Measurements from ENCODE around the gene EPSTI1. TPM values are rescaled to one million over a fixed set of nuclear protein-coding genes. Genes with fewer than 3 reads are reported as not detected.

Gene EPSTI1
- total RNA-seq, 1 donor from 2014 or later = 13.2 TPM

DNA sequence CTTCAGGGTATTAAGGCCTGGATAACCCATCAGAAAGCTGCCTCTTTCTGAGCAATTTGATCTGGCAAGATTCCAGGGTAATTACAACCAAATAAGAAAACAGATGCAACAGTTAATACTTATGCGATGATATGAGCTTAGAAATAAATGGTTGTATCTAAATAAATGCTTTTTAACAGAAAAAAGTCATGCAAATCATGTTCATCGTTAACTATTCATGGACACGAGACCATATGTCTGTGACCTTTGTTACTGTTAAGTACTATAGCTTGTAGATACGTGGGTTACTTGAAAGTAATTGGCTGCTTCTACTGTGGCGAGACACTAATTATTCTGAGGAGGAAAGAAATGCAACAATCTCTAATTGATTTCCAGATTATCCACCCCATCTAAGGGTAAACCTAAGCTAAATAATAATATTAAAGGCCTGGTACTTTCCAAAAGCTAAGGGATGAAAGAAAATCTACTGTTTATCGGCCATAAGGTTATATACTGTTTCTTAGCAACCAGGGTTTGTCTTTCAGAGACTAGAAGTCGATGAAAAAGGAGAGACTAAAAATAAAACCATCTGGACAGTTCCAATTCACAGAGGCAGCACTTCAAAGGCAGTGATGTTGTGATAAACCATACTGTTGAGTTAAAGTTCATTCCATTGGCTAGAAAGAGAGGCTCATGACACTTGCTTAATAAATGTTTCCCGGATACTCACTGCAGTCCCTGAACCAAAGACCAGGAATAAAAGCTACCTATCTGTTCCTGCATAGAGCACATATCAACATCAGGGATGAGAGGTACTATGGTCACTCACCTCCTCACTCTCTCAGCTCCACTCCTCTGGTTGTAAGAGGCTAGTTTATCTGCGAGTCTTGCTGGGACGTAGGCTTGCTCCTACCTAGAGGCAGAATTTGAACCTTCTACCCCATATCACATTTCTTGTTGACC lies 1.5 kb downstream of the EPSTI1 start:
- Mint-ChIP-seq H3K4me1 (ENCODE audit: unreplicated experiment) (peaks cover 42% of the 10 kb centered on the region), H3K4me3 (ENCODE audit: unreplicated experiment) (peak overlapping the region; percentile 85), H3K9me3 (ENCODE audit: unreplicated experiment) (no peaks in the 10 kb centered on the region), H3K27me3 (ENCODE audit: unreplicated experiment) (no peaks in the 10 kb centered on the region), H3K36me3 (ENCODE audit: unreplicated experiment) (peaks cover 4% of the 10 kb centered on the region), H3K27ac (ENCODE audit: unreplicated experiment) (peak overlapping the region; percentile 99)
- DNase-seq (ENCODE audit: extremely low spot score, unreplicated experiment) = no peak
- TF ChIP-seq, protein P1, sequence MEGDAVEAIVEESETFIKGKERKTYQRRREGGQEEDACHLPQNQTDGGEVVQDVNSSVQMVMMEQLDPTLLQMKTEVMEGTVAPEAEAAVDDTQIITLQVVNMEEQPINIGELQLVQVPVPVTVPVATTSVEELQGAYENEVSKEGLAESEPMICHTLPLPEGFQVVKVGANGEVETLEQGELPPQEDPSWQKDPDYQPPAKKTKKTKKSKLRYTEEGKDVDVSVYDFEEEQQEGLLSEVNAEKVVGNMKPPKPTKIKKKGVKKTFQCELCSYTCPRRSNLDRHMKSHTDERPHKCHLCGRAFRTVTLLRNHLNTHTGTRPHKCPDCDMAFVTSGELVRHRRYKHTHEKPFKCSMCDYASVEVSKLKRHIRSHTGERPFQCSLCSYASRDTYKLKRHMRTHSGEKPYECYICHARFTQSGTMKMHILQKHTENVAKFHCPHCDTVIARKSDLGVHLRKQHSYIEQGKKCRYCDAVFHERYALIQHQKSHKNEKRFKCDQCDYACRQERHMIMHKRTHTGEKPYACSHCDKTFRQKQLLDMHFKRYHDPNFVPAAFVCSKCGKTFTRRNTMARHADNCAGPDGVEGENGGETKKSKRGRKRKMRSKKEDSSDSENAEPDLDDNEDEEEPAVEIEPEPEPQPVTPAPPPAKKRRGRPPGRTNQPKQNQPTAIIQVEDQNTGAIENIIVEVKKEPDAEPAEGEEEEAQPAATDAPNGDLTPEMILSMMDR (IDR thresholded peaks at IDR 0.05) = no peak

DNA sequence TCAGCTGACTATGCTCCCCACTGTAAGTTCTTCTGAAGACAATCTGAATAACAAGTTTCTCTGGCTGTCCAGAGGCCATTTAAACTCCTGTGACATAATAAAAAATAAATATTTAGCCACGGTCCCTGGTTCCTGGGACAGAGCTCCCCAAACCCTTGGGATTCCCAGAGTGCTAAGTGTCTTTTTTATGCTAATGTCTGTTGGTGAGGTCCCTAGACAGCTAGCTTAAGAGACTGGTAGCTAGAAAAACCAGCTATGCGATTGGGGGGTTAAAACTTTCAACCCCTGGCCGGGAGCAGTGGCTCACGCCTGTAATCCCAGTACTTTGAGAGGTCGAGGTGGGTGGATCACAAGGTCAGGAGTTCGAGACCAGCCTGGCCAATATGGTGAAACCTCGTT lies 5.9 kb downstream of the EPSTI1 start:
- peaks cover 33% of the 10 kb centered on the region for H3K4me1 Mint-ChIP-seq (ENCODE audit: unreplicated experiment)
- no peak for DNase-seq (ENCODE audit: extremely low spot score, unreplicated experiment)
- no peak overlapping the region for H3K27ac Mint-ChIP-seq (ENCODE audit: unreplicated experiment)

GRCh38 chr13:42985312-42986175 lies 6.5 kb downstream of the EPSTI1 start:
- H3K36me3 Mint-ChIP-seq (ENCODE audit: unreplicated experiment) = peaks cover 4% of the 10 kb centered on the region
- no peaks in the 10 kb centered on the region for H3K9me3 Mint-ChIP-seq (ENCODE audit: unreplicated experiment)
- TF ChIP-seq, protein P1 (IDR thresholded peaks at IDR 0.05) = no peak
- H3K27ac Mint-ChIP-seq (ENCODE audit: unreplicated experiment) = no peak overlapping the region
- peaks cover 30% of the 10 kb centered on the region for H3K4me1 Mint-ChIP-seq (ENCODE audit: unreplicated experiment)
- DNase-seq (ENCODE audit: extremely low spot score, unreplicated experiment) = no peak
- no peak overlapping the region for H3K4me3 Mint-ChIP-seq (ENCODE audit: unreplicated experiment)
- H3K27me3 Mint-ChIP-seq (ENCODE audit: unreplicated experiment) = no peaks in the 10 kb centered on the region

More for the DNA sequence above, 5.9 kb downstream of the EPSTI1 start:
- no peak overlapping the region for H3K4me3 Mint-ChIP-seq (ENCODE audit: unreplicated experiment)
- H3K36me3 Mint-ChIP-seq (ENCODE audit: unreplicated experiment) = peaks cover 4% of the 10 kb centered on the region
- H3K27me3 Mint-ChIP-seq (ENCODE audit: unreplicated experiment) = no peaks in the 10 kb centered on the region
- TF ChIP-seq, protein P1 (IDR thresholded peaks at IDR 0.05) = no peak
- no peaks in the 10 kb centered on the region for H3K9me3 Mint-ChIP-seq (ENCODE audit: unreplicated experiment)

DNA sequence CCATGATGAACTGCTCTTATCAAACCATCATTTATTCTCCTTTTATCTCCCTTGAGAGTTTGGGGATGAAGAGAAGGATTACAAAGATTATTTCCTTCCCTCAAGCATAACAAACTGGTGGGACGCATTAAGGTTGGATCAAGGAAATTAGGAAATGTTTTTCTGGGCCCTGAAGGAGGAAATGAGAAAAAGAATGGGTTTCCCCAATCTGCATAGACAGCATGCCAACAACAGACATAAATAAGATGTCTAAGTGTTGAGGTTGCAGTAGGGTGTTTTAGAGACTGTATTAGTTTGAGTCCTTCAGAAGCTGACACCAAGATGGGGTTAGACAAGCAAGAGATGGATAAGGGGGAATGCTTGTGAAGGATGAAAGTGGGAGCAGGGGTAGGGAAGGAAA lies 7.3 kb downstream of the EPSTI1 start:
- peaks cover 22% of the 10 kb centered on the region for H3K4me1 Mint-ChIP-seq (ENCODE audit: unreplicated experiment)
- no peaks in the 10 kb centered on the region for H3K27me3 Mint-ChIP-seq (ENCODE audit: unreplicated experiment)
- H3K4me3 Mint-ChIP-seq (ENCODE audit: unreplicated experiment) = no peak overlapping the region
- peaks cover 7% of the 10 kb centered on the region for H3K36me3 Mint-ChIP-seq (ENCODE audit: unreplicated experiment)
- no peak overlapping the region for H3K27ac Mint-ChIP-seq (ENCODE audit: unreplicated experiment)
- no peaks in the 10 kb centered on the region for H3K9me3 Mint-ChIP-seq (ENCODE audit: unreplicated experiment)
- TF ChIP-seq, protein P1 (IDR thresholded peaks at IDR 0.05) = no peak
- no peak for DNase-seq (ENCODE audit: extremely low spot score, unreplicated experiment)

Data from osteocyte (in vitro differentiated cells).